Measurements from ENCODE around the gene HSP90B1. TPM values are rescaled to one million over a fixed set of nuclear protein-coding genes. Genes with fewer than 3 reads are reported as not detected.

The HSP90B1 gene
- total and polyA plus RNA-seq, 10 of the 15 experiments (the other 5 are each of a cell fraction or from before 2014, with no cell fraction given) = 254 to 968 (median 560) TPM

- Histone ChIP-seq H3K79me2 (ENCODE audit: control insufficient read depth, insufficient read depth, low read length) (peaks cover 23% of the 10 kb centered on the region), H3K27ac (ENCODE audit: control insufficient read depth, insufficient read depth) (no peak overlapping the region), H3K27me3 (replicated peaks in 1 of 2; ENCODE audit: control insufficient read depth in 2 of 2, insufficient read depth in 2 of 2, low read length in 1 of 2) (no peaks in the 10 kb centered on the region), H3K9ac (ENCODE audit: control insufficient read depth, insufficient read depth, low read length) (no peak overlapping the region), H2AFZ (ENCODE audit: control insufficient read depth, low read depth, low read length) (no peak overlapping the region), H3K4me2 (ENCODE audit: control insufficient read depth, insufficient read depth) (no peak overlapping the region), H4K20me1 (ENCODE audit: control insufficient read depth, insufficient read depth) (no peaks in the 10 kb centered on the region), H3K36me3 (ENCODE audit: control insufficient read depth in 2 of 2, insufficient read depth in 2 of 2, low read length in 1 of 2) (peaks cover 0 to 3% of the 10 kb centered on the region in 2 experiments; a peak in 1 of 4 replicates), H3K9me3 (replicated peaks; ENCODE audit: control insufficient read depth, insufficient read depth, low read length) (no peaks in the 10 kb centered on the region), H3K4me3 (no peak overlapping the region), H3K4me1 (ENCODE audit: control insufficient read depth, insufficient read depth, low read length) (no peaks in the 10 kb centered on the region)
- ATAC-seq = no peak
- no peak for FAIRE-seq
- no TSS peak for BruUV-seq (replicated peaks)
- ChIA-PET RAD21 (ENCODE audit: unreplicated experiment) (interaction anchor here (1.7 kb wide), 1 partner anchor 22 kb away, joined by 3 read pairs; no protein-coding TSS in a partner anchor), POLR2A (interaction anchor here (1.2 kb wide), 1 partner anchor 8 kb away, joined by 3 read pairs; no protein-coding TSS in a partner anchor), SMC1A (ENCODE audit: uncharacterized antibody, unreplicated experiment) (interaction anchor here (0.6 to 8.1 kb wide), 7 partner anchors 9 to 79 kb away, joined by 3 to 67 read pairs (median 5); partner anchors contain the start of genes HSP90B1 and TDG), CTCF (no interaction called here)
- 96% methylated on average over 1 of the region's 1 CpG for WGBS (ENCODE audit: insufficient coverage, insufficient replicate concordance, low lambda C conversion rate, missing lambda C conversion rate)
- intact Hi-C loops (cut with micrococcal nuclease; ENCODE audit: unreplicated experiment) = no loop called here
- DNase-seq (ENCODE audit: low read depth, low spot score) = no peak
- in situ Hi-C loops (cut with MboI) = no loop called here
- TF ChIP-seq SMC3 (IDR thresholded peaks at IDR 0.05; ENCODE audit: borderline replicate concordance, low read length) (no peak), NKRF (conservative IDR thresholded peaks at IDR 0.05) (no peak), PAX8 (IDR thresholded peaks at IDR 0.05) (no peak), MXI1 (IDR thresholded peaks at IDR 0.05; ENCODE audit: low read depth, low read length) (no peak), ZNF622 (IDR thresholded peaks at IDR 0.05) (no peak), SIN3A (IDR thresholded peaks at IDR 0.05; ENCODE audit: low read depth, low read length) (no peak), BRCA1 (IDR thresholded peaks at IDR 0.05; ENCODE audit: low read depth, low read length) (no peak), YBX1 (IDR thresholded peaks at IDR 0.05) (no peak), TARDBP (IDR thresholded peaks at IDR 0.05; ENCODE audit: borderline replicate concordance) (no peak), NR2F1 (conservative IDR thresholded peaks at IDR 0.05) (no peak), RCOR1 (conservative IDR thresholded peaks at IDR 0.05; ENCODE audit: low read depth, low read length) (no peak), NFYB (IDR thresholded peaks at IDR 0.05; ENCODE audit: insufficient read depth, low read depth, low read length) (no peak)
- TF ChIP-seq, protein P1, sequence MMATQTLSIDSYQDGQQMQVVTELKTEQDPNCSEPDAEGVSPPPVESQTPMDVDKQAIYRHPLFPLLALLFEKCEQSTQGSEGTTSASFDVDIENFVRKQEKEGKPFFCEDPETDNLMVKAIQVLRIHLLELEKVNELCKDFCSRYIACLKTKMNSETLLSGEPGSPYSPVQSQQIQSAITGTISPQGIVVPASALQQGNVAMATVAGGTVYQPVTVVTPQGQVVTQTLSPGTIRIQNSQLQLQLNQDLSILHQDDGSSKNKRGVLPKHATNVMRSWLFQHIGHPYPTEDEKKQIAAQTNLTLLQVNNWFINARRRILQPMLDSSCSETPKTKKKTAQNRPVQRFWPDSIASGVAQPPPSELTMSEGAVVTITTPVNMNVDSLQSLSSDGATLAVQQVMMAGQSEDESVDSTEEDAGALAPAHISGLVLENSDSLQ (IDR thresholded peaks at IDR 0.05) = no peak
- TF ChIP-seq, protein P2, sequence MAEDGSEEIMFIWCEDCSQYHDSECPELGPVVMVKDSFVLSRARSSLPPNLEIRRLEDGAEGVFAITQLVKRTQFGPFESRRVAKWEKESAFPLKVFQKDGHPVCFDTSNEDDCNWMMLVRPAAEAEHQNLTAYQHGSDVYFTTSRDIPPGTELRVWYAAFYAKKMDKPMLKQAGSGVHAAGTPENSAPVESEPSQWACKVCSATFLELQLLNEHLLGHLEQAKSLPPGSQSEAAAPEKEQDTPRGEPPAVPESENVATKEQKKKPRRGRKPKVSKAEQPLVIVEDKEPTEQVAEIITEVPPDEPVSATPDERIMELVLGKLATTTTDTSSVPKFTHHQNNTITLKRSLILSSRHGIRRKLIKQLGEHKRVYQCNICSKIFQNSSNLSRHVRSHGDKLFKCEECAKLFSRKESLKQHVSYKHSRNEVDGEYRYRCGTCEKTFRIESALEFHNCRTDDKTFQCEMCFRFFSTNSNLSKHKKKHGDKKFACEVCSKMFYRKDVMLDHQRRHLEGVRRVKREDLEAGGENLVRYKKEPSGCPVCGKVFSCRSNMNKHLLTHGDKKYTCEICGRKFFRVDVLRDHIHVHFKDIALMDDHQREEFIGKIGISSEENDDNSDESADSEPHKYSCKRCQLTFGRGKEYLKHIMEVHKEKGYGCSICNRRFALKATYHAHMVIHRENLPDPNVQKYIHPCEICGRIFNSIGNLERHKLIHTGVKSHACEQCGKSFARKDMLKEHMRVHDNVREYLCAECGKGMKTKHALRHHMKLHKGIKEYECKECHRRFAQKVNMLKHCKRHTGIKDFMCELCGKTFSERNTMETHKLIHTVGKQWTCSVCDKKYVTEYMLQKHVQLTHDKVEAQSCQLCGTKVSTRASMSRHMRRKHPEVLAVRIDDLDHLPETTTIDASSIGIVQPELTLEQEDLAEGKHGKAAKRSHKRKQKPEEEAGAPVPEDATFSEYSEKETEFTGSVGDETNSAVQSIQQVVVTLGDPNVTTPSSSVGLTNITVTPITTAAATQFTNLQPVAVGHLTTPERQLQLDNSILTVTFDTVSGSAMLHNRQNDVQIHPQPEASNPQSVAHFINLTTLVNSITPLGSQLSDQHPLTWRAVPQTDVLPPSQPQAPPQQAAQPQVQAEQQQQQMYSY (CRISPR knock-in tag; IDR thresholded peaks at IDR 0.05) = no peak
- TF ChIP-seq, protein P3, sequence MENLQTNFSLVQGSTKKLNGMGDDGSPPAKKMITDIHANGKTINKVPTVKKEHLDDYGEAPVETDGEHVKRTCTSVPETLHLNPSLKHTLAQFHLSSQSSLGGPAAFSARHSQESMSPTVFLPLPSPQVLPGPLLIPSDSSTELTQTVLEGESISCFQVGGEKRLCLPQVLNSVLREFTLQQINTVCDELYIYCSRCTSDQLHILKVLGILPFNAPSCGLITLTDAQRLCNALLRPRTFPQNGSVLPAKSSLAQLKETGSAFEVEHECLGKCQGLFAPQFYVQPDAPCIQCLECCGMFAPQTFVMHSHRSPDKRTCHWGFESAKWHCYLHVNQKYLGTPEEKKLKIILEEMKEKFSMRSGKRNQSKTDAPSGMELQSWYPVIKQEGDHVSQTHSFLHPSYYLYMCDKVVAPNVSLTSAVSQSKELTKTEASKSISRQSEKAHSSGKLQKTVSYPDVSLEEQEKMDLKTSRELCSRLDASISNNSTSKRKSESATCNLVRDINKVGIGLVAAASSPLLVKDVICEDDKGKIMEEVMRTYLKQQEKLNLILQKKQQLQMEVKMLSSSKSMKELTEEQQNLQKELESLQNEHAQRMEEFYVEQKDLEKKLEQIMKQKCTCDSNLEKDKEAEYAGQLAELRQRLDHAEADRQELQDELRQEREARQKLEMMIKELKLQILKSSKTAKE (IDR thresholded peaks at IDR 0.05; ENCODE audit: low read depth, poor library complexity, severe bottlenecking) = no peak
Measured at GRCh38 chr12:103958621-103959020, 28.4 kb downstream of the HSP90B1 start.
